H1 (cell line): ENCODE results near the gene VWA2. TPM values are rescaled to one million over a fixed set of nuclear protein-coding genes. Genes with fewer than 3 reads are reported as not detected.

ENCODE experiments used
- polyA plus RNA-seq, 7 experiments: library from polyadenylated mRNA; depleted of rRNA in 3 of 7; stranded (reverse) in 5 of 7; unstranded in 2 of 7; fragments of >200 nt in 5 of 7; fragments of 200-250 nt in 2 of 7; gene quantifications; 1 replicate in 5 of 7; 2 replicates in 1 of 7; 4 replicates in 1 of 7; pipeline versions ENCODE4 v1.2.1 to v1.2.3, GENCODE V29; 2011 to 2013; ENCODE audit warnings: missing spikeins in 2 of 7, mixed read lengths in 2 of 7
- total RNA-seq: library from RNA; stranded (reverse); fragmentation: NEBNext Ultra II Directional; extraction: Animal tissue kit (Norgen Biotek cat#: 25700); gene quantifications from 2 replicates; pipeline ENCODE4 v1.2.1, GENCODE V29; 2021

VWA2 gene
- total and polyA plus RNA-seq, 2 of the 8 experiments (the other 6 are each of a cell fraction or from before 2014, with no cell fraction given), result 2.8 to 2.9 TPM

Other genes starting within 250 kb of the VWA2 start
- 0.17 and 0.48 TPM in 2 replicates for gene ADRB1, start 195.4 kb upstream of the VWA2 start, total RNA-seq
- gene ADRB1, start 195.4 kb upstream of the VWA2 start, polyA plus RNA-seq (2011; rRNA removed), result 0.14 TPM in 2 replicates
- gene CCDC186, start 65.1 kb upstream of the VWA2 start, total RNA-seq, result 29.8 and 30.3 TPM in 2 replicates
- gene CCDC186, start 65.1 kb upstream of the VWA2 start, polyA plus RNA-seq (2011; rRNA removed), result 2.2 and 3.0 TPM in 2 replicates
- 0.71 and 0.92 TPM in 2 replicates for gene TDRD1, start 59.9 kb upstream of the VWA2 start, total RNA-seq
- gene TDRD1, start 59.9 kb upstream of the VWA2 start, polyA plus RNA-seq (2011; rRNA removed), result 0.02 and 0.05 TPM in 2 replicates
- gene AFAP1L2, start 165.2 kb downstream of the VWA2 start, total RNA-seq, result 6.2 and 6.4 TPM in 2 replicates
- gene AFAP1L2, start 165.2 kb downstream of the VWA2 start, polyA plus RNA-seq (2011; rRNA removed), result 3.9 and 5.4 TPM in 2 replicates